DLD1 (cell line): Measurements from ENCODE around the gene IKBKE.

Experiments used
- in situ Hi-C: cut with HindIII; loops from 2 replicates; pipeline ENCODE4 v1.10.0; 2017; ENCODE audit warnings: low sequenced_read_pairs

Gene IKBKE

DNA sequence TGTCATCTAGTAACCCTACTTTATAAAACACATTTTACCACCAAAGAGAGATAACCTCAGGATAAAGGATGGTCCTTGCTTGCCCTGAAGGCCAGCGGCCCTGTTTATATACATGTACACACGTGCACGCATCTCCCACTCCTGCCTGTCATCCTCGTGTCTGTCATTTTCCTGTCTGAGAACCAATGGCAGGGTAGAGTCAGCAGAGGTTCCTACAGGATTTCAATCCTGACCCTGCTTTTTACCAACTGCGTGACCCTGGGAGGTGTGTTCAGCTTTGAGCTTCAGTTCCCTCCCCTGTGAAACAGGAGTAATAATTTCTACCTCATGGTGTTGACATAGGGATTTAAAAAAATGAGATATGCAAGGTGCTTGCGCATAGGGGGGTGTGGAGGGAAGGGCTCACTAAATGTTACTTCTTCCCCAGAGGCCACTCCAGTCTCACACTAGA is 24.8 kb downstream of the IKBKE start:
- in situ Hi-C loops, result no loop called here

GRCh38 chr1:206495493-206496046 is 25.3 kb downstream of the IKBKE start:
- in situ Hi-C loops, result no loop called here

DNA sequence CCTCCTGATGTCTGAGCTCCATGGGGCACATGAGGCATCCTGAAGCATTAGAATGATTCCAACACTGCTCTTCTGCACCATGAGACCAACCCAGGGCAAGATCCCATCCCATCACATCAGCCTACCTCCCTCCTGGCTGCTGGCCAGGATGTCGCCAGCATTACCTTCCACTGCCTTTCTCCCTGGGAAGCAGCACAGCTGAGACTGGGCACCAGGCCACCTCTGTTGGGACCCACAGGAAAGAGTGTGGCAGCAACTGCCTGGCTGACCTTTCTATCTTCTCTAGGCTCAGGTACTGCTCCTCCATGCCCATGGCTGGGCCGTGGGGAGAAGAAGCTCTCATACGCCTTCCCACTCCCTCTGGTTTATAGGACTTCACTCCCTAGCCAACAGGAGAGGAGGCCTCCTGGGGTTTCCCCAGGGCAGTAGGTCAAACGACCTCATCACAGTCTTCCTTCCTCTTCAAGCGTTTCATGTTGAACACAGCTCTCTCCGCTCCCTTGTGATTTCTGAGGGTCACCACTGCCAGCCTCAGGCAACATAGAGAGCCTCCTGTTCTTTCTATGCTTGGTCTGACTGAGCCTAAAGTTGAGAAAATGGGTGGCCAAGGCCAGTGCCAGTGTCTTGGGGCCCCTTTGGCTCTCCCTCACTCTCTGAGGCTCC is 26.0 kb downstream of the IKBKE start:
- in situ Hi-C loops, result no loop called here

- in situ Hi-C loops, result no loop called here
Measured at GRCh38 chr1:206497363-206497762, 27.1 kb downstream of the IKBKE start.

- in situ Hi-C loops, result no loop called here
Measured at GRCh38 chr1:206497774-206498173, 27.5 kb downstream of the IKBKE start.

GRCh38 chr1:206498685-206499084 is 28.4 kb downstream of the IKBKE start:
- in situ Hi-C loops, result no loop called here

GRCh38 chr1:206500046-206500445 is 29.8 kb downstream of the IKBKE start:
- in situ Hi-C loops, result no loop called here

GRCh38 chr1:206501881-206502280 is 31.6 kb downstream of the IKBKE start:
- in situ Hi-C loops, result no loop called here

- in situ Hi-C loops, result no loop called here
Measured at GRCh38 chr1:206502403-206502802, 32.1 kb downstream of the IKBKE start.

DNA sequence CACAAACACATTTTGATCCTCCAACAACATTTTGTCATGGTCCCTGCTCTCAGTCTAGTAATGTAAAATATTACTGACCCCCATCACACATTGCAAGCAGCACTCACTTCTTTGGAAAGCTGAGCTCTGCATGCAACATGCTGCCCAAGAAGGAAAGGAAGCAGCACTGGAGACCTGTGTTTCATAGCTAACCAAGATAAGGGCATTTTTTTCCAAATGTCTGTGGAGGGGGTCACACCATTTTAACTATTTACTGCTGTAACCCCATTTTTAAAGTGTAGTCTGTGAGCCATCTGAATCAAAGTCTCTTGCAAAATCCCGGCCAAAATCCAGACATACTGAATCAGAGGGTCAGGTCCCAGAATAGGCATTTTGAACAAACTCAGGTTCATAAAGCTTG is 32.5 kb downstream of the IKBKE start:
- in situ Hi-C loops, result no loop called here

- in situ Hi-C loops, result no loop called here
Measured at GRCh38 chr1:206503591-206504362, 33.5 kb downstream of the IKBKE start.

GRCh38 chr1:206504363-206504713 is 34.1 kb downstream of the IKBKE start:
- in situ Hi-C loops, result no loop called here

- in situ Hi-C loops, result no loop called here
Measured at GRCh38 chr1:206505702-206506355, 35.6 kb downstream of the IKBKE start.

GRCh38 chr1:206506405-206507283 is 36.4 kb downstream of the IKBKE start:
- in situ Hi-C loops, result no loop called here

- in situ Hi-C loops, result no loop called here
Measured at GRCh38 chr1:206507284-206508129, 37.2 kb downstream of the IKBKE start, which contains the start of gene RASSF5. Gene RASSF5 (plus strand): TSS chr1:206507531. CDS start chr1:206507603, 72 bp downstream.

DNA sequence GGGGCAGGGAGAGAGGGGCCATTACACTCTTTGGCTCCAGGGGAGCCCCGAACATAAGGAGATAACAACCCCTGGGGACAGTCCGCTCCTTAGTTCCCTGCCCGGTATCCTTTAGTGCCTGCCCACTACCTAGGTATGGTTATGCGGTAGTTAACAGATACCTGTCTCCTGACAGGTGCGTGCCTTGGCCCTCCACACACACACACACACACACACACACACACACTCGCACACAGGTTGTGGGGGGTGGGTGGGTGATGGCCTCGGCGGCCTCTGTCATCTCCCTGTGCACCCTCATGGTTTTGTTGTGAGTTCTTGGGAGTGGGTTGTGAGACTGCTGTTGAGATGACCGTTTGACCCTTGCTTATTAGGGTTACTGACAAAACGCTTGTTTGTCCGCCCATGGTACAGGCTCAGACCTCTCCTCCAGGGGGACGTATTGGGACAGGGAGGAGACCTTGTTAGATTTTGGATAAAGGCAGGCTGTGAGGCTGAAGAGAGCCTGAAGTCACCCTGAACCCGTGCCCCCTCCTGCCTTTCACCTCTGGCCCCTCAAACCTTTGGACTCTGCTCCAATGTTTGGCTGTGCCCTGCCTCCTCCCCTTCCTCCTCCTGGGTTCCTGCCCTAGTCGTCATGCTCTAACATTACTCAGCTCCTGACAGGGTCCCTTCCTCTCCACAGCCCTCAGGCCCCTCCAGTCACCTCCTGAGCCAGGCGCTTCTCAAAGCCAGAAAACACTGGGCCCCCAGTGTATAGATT is 38.0 kb downstream of the IKBKE start:
- in situ Hi-C loops, result no loop called here

- in situ Hi-C loops, result no loop called here
Measured at GRCh38 chr1:206508956-206509355, 38.7 kb downstream of the IKBKE start.

DNA sequence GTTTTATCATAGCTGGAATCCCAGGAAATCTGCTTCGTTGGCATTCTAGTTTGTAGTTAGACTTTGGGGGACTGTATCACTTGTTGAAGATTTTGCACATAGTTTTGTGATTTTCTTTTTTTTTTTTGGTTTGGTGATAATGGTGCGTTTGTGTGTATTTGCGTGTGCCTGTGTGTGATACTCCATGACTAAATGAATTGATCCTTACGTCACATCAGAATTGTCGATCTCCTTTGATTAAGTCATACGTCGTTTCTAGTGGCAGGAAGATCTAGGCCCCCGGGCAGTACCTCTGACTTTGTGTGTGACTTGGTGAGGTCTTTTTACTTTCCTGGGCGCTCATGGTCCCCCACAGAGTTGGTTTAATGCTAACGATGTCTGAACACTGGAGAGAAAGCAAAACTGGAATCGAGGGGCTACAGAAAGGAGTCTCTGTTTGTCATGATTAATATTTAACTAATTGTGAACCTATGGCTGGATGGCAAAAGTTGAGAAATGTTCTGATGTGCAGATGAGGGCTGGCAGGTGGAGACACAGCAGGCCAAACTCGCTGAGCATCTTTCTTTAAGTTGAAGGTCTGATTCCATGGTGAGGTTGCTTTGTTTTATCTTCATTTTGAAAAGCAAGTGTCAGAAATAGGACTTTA is 39.5 kb downstream of the IKBKE start:
- in situ Hi-C loops, result no loop called here
